H1 (cell line): ENCODE measurements around the gene FAM241A. TPM values are rescaled to one million over a fixed set of nuclear protein-coding genes. Genes with fewer than 3 reads are reported as not detected.

Source experiments
- CTCF ChIA-PET: fragments of 300-600 bp; sonication (Branson Sonifier 250); formaldehyde crosslinking; loops from one replicate; lab custom pipeline; 2021; ENCODE audit not compliant: partially characterized antibody; lab: Charles Lee
- POLR2A ChIA-PET: fragments of 300-600 bp; sonication (Branson Sonifier 250); formaldehyde crosslinking; loops from one replicate; lab custom pipeline; 2021; ENCODE audit warnings: inconsistent platforms; ENCODE audit not compliant: partially characterized antibody; lab: Charles Lee
- DNase-seq, 2 experiments: peaks; one replicate each; pipeline versions ENCODE4 v3.0.0 to v3.0.0-alpha.2; 2010 to 2022; ENCODE audit warnings: low spot score in 2 of 2, low read depth in 1 of 2, mixed read lengths in 1 of 2
- FAIRE-seq: peaks from 2 replicates; lab custom pipeline; 2011; peaks lifted over from hg19 to GRCh38; lab: Jason Lieb, UNC
- H2AFZ ChIP-seq: 2 replicates; pipeline ENCODE4 v1.8.1; 2012; ENCODE audit warnings: low read length, inconsistent platforms
- H2AK5ac ChIP-seq: 2 replicates; pipeline ENCODE4 v1.6.1; 2013; ENCODE audit warnings: low read depth, low read length
- H2BK120ac ChIP-seq: replicated peaks from 2 replicates; pipeline ENCODE3; 2013; ENCODE audit warnings: low read depth, low read length, inconsistent platforms
- H2BK12ac ChIP-seq: 2 replicates; pipeline ENCODE4 v1.6.1; 2013; ENCODE audit warnings: low read depth, low read length
- H2BK15ac ChIP-seq: 2 replicates; pipeline ENCODE4 v1.6.1; 2013; ENCODE audit warnings: low read length
- H2BK20ac ChIP-seq: 2 replicates; pipeline ENCODE4 v1.6.1; 2013; ENCODE audit warnings: low read length
- H2BK5ac ChIP-seq: 2 replicates; pipeline ENCODE4 v1.6.1; 2013; ENCODE audit warnings: low read depth, low read length
- H3K14ac ChIP-seq: 2 replicates; pipeline ENCODE4 v1.6.1; 2013; ENCODE audit warnings: inconsistent platforms; ENCODE audit not compliant: insufficient read length
- H3K18ac ChIP-seq: 2 replicates; pipeline ENCODE4 v1.6.1; 2013; ENCODE audit warnings: low read length; ENCODE audit errors: extremely low read depth
- H3K23ac ChIP-seq: 2 replicates; pipeline ENCODE4 v1.6.1; 2013; ENCODE audit warnings: inconsistent platforms; ENCODE audit not compliant: insufficient read length
- H3K23me2 ChIP-seq: 2 replicates; pipeline ENCODE4 v1.6.1; 2013; ENCODE audit warnings: low read depth, low read length
- H3K27ac ChIP-seq: 2 replicates; pipeline ENCODE4 v1.6.1; 2011; ENCODE audit warnings: low read depth, low read length, inconsistent platforms
- H3K27me3 ChIP-seq, 4 experiments: replicated peaks in 1 of 4; 1 replicate in 1 of 4; 2 replicates in 3 of 4; pipeline versions ENCODE4 v1.6.1 to v1.8.1; 2011 to 2013; ENCODE audit warnings: low read length in 3 of 4, mild to moderate bottlenecking in 3 of 4, inconsistent platforms in 2 of 4, mixed read lengths in 2 of 4, moderate library complexity in 1 of 4; ENCODE audit not compliant: control insufficient read depth in 3 of 4, insufficient read depth in 3 of 4; ENCODE audit errors: extremely low read depth in 1 of 4
- H3K36me3 ChIP-seq, 4 experiments: 2 replicates each; pipeline versions ENCODE4 v1.6.1 to v1.8.1; 2011 to 2013; ENCODE audit warnings: mild to moderate bottlenecking in 4 of 4, low read length in 3 of 4, moderate library complexity in 2 of 4, control low read depth in 1 of 4, inconsistent platforms in 1 of 4; ENCODE audit not compliant: insufficient read depth in 4 of 4, control insufficient read depth in 2 of 4
- H3K4ac ChIP-seq: replicated peaks from 2 replicates; pipeline ENCODE3; 2013; ENCODE audit warnings: low read length, low read depth, mixed read lengths, inconsistent platforms; ENCODE audit not compliant: insufficient read length
- H3K4me1 ChIP-seq, 4 experiments: replicated peaks in 1 of 4; 1 replicate in 1 of 4; 2 replicates in 3 of 4; pipeline versions ENCODE4 v1.6.1 to v1.8.1; 2011 to 2013; ENCODE audit warnings: low read length in 3 of 4, inconsistent platforms in 2 of 4, mixed read lengths in 1 of 4; ENCODE audit not compliant: insufficient read depth in 4 of 4, control insufficient read depth in 3 of 4
- H3K4me2 ChIP-seq, 2 experiments: 2 replicates each; pipeline versions ENCODE4 v1.6.1 to v1.8.1; 2011 to 2013; ENCODE audit warnings: low read depth in 2 of 2, low read length in 2 of 2, control low read depth in 1 of 2, inconsistent platforms in 1 of 2, mild to moderate bottlenecking in 1 of 2; ENCODE audit not compliant: insufficient read depth in 1 of 2
- H3K4me3 ChIP-seq, 4 experiments: fragments of 200-600, 300-600 bp in 1 of 4; sonication (generic), shearing (Covaris generic), sonication (Bioruptor Twin) in 1 of 4; 2 replicates each; pipeline versions ENCODE4 v1.5.1 to v1.8.1; 2011 to 2016; ENCODE audit warnings: low read length in 4 of 4, low read depth in 3 of 4, control low read depth in 2 of 4, inconsistent platforms in 2 of 4, mild to moderate bottlenecking in 2 of 4, mixed read lengths in 1 of 4, moderate library complexity in 1 of 4; ENCODE audit not compliant: insufficient read depth in 2 of 4; ENCODE audit errors: extremely low read depth in 1 of 4
- H3K56ac ChIP-seq: replicated peaks from 2 replicates; pipeline ENCODE3; 2013; ENCODE audit warnings: low read depth, mild to moderate bottlenecking, mixed read lengths, low read length, inconsistent platforms; ENCODE audit not compliant: insufficient read length
- H3K79me1 ChIP-seq: 2 replicates; pipeline ENCODE4 v1.6.1; 2013; ENCODE audit warnings: low read depth, low read length, control low read depth
- H3K79me2 ChIP-seq, 2 experiments: 2 replicates each; pipeline versions ENCODE4 v1.6.1 to v1.8.1; 2012 to 2013; ENCODE audit warnings: low read length in 2 of 2, mild to moderate bottlenecking in 2 of 2, inconsistent platforms in 1 of 2; ENCODE audit not compliant: insufficient read depth in 2 of 2, control insufficient read depth in 1 of 2
- H3K9ac ChIP-seq, 4 experiments: replicated peaks in 1 of 4; 1 replicate in 1 of 4; 2 replicates in 3 of 4; pipeline versions ENCODE4 v1.6.1 to v1.8.1; 2011 to 2013; ENCODE audit warnings: low read depth in 3 of 4, low read length in 3 of 4, control low read depth in 2 of 4, mild to moderate bottlenecking in 2 of 4, moderate library complexity in 2 of 4, inconsistent platforms in 1 of 4; ENCODE audit errors: extremely low read depth in 1 of 4
- H3K9me3 ChIP-seq, 2 experiments: 2 replicates each; pipeline versions ENCODE4 v1.6.1 to v1.8.1; 2012 to 2013; ENCODE audit warnings: mild to moderate bottlenecking in 2 of 2, moderate library complexity in 2 of 2, control low read depth in 1 of 2, inconsistent platforms in 1 of 2, low read depth in 1 of 2, low read length in 1 of 2, mixed read lengths in 1 of 2; ENCODE audit not compliant: insufficient read depth in 2 of 2
- H4K20me1 ChIP-seq, 2 experiments: replicated peaks in 1 of 2; 2 replicates each; pipeline versions ENCODE3 to v1.8.1; 2011 to 2013; ENCODE audit warnings: inconsistent platforms in 2 of 2, low read length in 2 of 2, mild to moderate bottlenecking in 1 of 2; ENCODE audit not compliant: insufficient read depth in 2 of 2, control insufficient read depth in 1 of 2
- H4K5ac ChIP-seq: 2 replicates; pipeline ENCODE4 v1.6.1; 2013; ENCODE audit warnings: low read length, low read depth, mixed read lengths, inconsistent platforms; ENCODE audit not compliant: insufficient read length
- H4K8ac ChIP-seq: 2 replicates; pipeline ENCODE4 v1.8.0; 2013; ENCODE audit warnings: mild to moderate bottlenecking, moderate library complexity, low read length, inconsistent platforms; ENCODE audit not compliant: insufficient read depth; ENCODE audit errors: extremely low read depth
- H4K91ac ChIP-seq: replicated peaks from 2 replicates; pipeline ENCODE3; 2013; ENCODE audit warnings: low read length, mixed read lengths, inconsistent platforms; ENCODE audit not compliant: insufficient read length
- CEBPB ChIP-seq: IDR thresholded peaks from 2 replicates; pipeline ENCODE4 v1.6.1; 2012; ENCODE audit warnings: low read depth, low read length
- EZH2 ChIP-seq: fragments of 200-600 bp; sonication (generic); IDR thresholded peaks from 2 replicates; pipeline ENCODE4 v1.7.1; 2012; ENCODE audit warnings: low read depth, mild to moderate bottlenecking, moderate library complexity, low read length, inconsistent platforms; ENCODE audit not compliant: severe bottlenecking
- GTF2F1 ChIP-seq: IDR thresholded peaks from 2 replicates; pipeline ENCODE4 v1.6.1; 2012; ENCODE audit warnings: low read depth, low read length, improper control_type of control experiment, borderline replicate concordance
- POLR2A ChIP-seq, 2 experiments: IDR thresholded peaks; 1 replicate in 1 of 2; 2 replicates in 1 of 2; pipeline ENCODE4 v1.6.1; 2011; ENCODE audit warnings: low read depth in 2 of 2, low read length in 2 of 2, mild to moderate bottlenecking in 2 of 2; ENCODE audit errors: control extremely low read depth in 1 of 2
- POLR2AphosphoS5 ChIP-seq: IDR thresholded peaks from 2 replicates; pipeline ENCODE4 v1.6.1; 2011; ENCODE audit warnings: low read depth, low read length
- RFX5 ChIP-seq: IDR thresholded peaks from 2 replicates; pipeline ENCODE4 v1.6.1; 2011; ENCODE audit warnings: low read depth, low read length, improper control_type of control experiment, borderline replicate concordance
- SP4 ChIP-seq: IDR thresholded peaks from 2 replicates; pipeline ENCODE4 v1.6.1; 2012; ENCODE audit warnings: low read length, inconsistent platforms
- USF2 ChIP-seq: IDR thresholded peaks from 2 replicates; pipeline ENCODE4 v1.6.1; 2011; ENCODE audit warnings: low read length, improper control_type of control experiment
- WGBS, 2 experiments: shearing (Covaris generic) in 1 of 2; methylation state at CpG; one replicate each; pipeline versions ENCODE4 v1.1.6 to v1.1.7; 2013 to 2015; ENCODE audit warnings: low lambda C conversion rate in 2 of 2, mixed read lengths in 2 of 2, inconsistent platforms in 1 of 2, low coverage in 1 of 2, missing lambda C conversion rate in 1 of 2; ENCODE audit not compliant: insufficient replicate concordance in 2 of 2, insufficient coverage in 1 of 2, insufficient read length in 1 of 2; ENCODE audit errors: extremely low coverage in 1 of 2, missing lambda C conversion rate in 1 of 2; 5-methylcytosine and 5-hydroxymethylcytosine counted together
- polyA plus RNA-seq, 7 experiments: library from polyadenylated mRNA; depleted of rRNA in 3 of 7; stranded (reverse) in 5 of 7; unstranded in 2 of 7; fragments of >200 nt in 5 of 7; fragments of 200-250 nt in 2 of 7; gene quantifications; 1 replicate in 5 of 7; 2 replicates in 1 of 7; 4 replicates in 1 of 7; pipeline versions ENCODE4 v1.2.1 to v1.2.3, GENCODE V29; 2011 to 2013; ENCODE audit warnings: missing spikeins in 2 of 7, mixed read lengths in 2 of 7
- total RNA-seq: library from RNA; stranded (reverse); fragmentation: NEBNext Ultra II Directional; extraction: Animal tissue kit (Norgen Biotek cat#: 25700); gene quantifications from 2 replicates; pipeline ENCODE4 v1.2.1, GENCODE V29; 2021

FAM241A gene
- total and polyA plus RNA-seq, 2 of the 8 experiments (the other 6 are each of a cell fraction or from before 2014, with no cell fraction given): 0.20 to 0.73 TPM

- POLR2A ChIA-PET: no interaction called here
- TF ChIP-seq POLR2AphosphoS5 (no peak), GTF2F1 (no peak), SP4 (no peak), RFX5 (no peak), EZH2 (no peak), CEBPB (no peak), POLR2A (IDR thresholded peaks at IDR 0.05; ENCODE audit: control extremely low read depth in 1 of 2, low read depth in 2 of 2, low read length in 2 of 2) (no peak), USF2 (no peak)
- TF ChIP-seq, all 59 proteins: peak for 0
Observed at GRCh38 chr4:112196461-112196860, 51.2 kb downstream of the FAM241A start.

More at GRCh38 chr4:112196461-112196860, 51.2 kb downstream of the FAM241A start:
- no peak overlapping the region for H2BK12ac ChIP-seq
- H4K5ac ChIP-seq: no peak overlapping the region
- H3K4me1 ChIP-seq: no peaks in the 10 kb centered on the region
- WGBS, 2 experiments: 88% methylated on average over 1 of the region's 1 CpG; no CpG with 5 or more reads in 1 of the 2 experiments
- H3K4me3 ChIP-seq: no peak overlapping the region
- H4K8ac ChIP-seq: no peak overlapping the region
- no peak overlapping the region for H2AFZ ChIP-seq
- no peak overlapping the region for H3K14ac ChIP-seq
- H3K56ac ChIP-seq: no peak overlapping the region
- H3K27me3 ChIP-seq: no peaks in the 10 kb centered on the region
- H3K4me2 ChIP-seq: no peak overlapping the region
- H3K36me3 ChIP-seq: no peaks in the 10 kb centered on the region
- no peaks in the 10 kb centered on the region for H3K9me3 ChIP-seq
- no peaks in the 10 kb centered on the region for H3K23me2 ChIP-seq
- H3K79me1 ChIP-seq: no peaks in the 10 kb centered on the region
- DNase-seq (no peak), FAIRE-seq (no peak)
- no peak overlapping the region for H2BK20ac ChIP-seq
- H2AK5ac ChIP-seq: no peak overlapping the region
- no peak overlapping the region for H2BK5ac ChIP-seq
- no peak overlapping the region for H3K18ac ChIP-seq
- no peaks in the 10 kb centered on the region for H3K79me2 ChIP-seq
- H2BK120ac ChIP-seq: no peak overlapping the region
- H3K27ac ChIP-seq: no peak overlapping the region
- H4K91ac ChIP-seq: no peak overlapping the region
- H3K23ac ChIP-seq: no peak overlapping the region
- no peaks in the 10 kb centered on the region for H4K20me1 ChIP-seq
- CTCF ChIA-PET: interaction anchor here (0.6 to 1.2 kb wide), 2 partner anchors 22 to 170 kb away, joined by 3 read pairs; no protein-coding TSS in a partner anchor
- H2BK15ac ChIP-seq: no peak overlapping the region
- H3K9ac ChIP-seq: no peak overlapping the region
- H3K4ac ChIP-seq: no peak overlapping the region
